Middle frontal gyrus (tissue), 1 donor: Measurements from ENCODE around the gene MTUS2.

Experiments used
- DNase-seq: peaks from one replicate; pipeline ENCODE4 v3.0.0-alpha.2; 2015; ENCODE audit warnings: low spot score; ENCODE audit errors: extremely low spot score

The MTUS2 gene

GRCh38 chr13:29479716-29480492 lies 659.8 kb downstream of the MTUS2 start:
- DNase-seq, result no peak

- no peak for DNase-seq
These were observed 660.9 kb downstream of the MTUS2 start for GRCh38 chr13:29480893-29481525.

- no peak for DNase-seq
These were observed 661.5 kb downstream of the MTUS2 start for GRCh38 chr13:29481603-29482002.

GRCh38 chr13:29482504-29482903 lies 662.4 kb downstream of the MTUS2 start:
- DNase-seq, result no peak

GRCh38 chr13:29483211-29483610 lies 663.1 kb downstream of the MTUS2 start:
- no peak for DNase-seq

- no peak for DNase-seq
These were observed 663.5 kb downstream of the MTUS2 start for GRCh38 chr13:29483623-29484022.

- no peak for DNase-seq
These were observed 664.1 kb downstream of the MTUS2 start for GRCh38 chr13:29484236-29484635.

GRCh38 chr13:29484796-29485195 lies 664.7 kb downstream of the MTUS2 start:
- no peak for DNase-seq

GRCh38 chr13:29486551-29486950 lies 666.4 kb downstream of the MTUS2 start:
- no peak for DNase-seq

GRCh38 chr13:29487466-29488454 lies 667.6 kb downstream of the MTUS2 start:
- no peak for DNase-seq

- DNase-seq, result no peak
These were observed 669.8 kb downstream of the MTUS2 start for GRCh38 chr13:29489650-29490560.

- DNase-seq, result no peak
These were observed 670.4 kb downstream of the MTUS2 start for GRCh38 chr13:29490561-29490885.

- no peak for DNase-seq
These were observed 671.1 kb downstream of the MTUS2 start for GRCh38 chr13:29491248-29491647.

- DNase-seq, result no peak
These were observed 673.7 kb downstream of the MTUS2 start for GRCh38 chr13:29493796-29494195.

GRCh38 chr13:29494520-29494919 lies 674.4 kb downstream of the MTUS2 start:
- no peak for DNase-seq

- peak; percentile 20 for DNase-seq
These were observed 676.1 kb downstream of the MTUS2 start for GRCh38 chr13:29496241-29496712.

GRCh38 chr13:29497137-29497654 lies 677.1 kb downstream of the MTUS2 start:
- DNase-seq, result no peak

GRCh38 chr13:29498426-29499040 lies 678.4 kb downstream of the MTUS2 start:
- no peak for DNase-seq

GRCh38 chr13:29499506-29500165 lies 679.5 kb downstream of the MTUS2 start:
- no peak for DNase-seq
